CD14-positive monocyte (primary cell): ENCODE data around the gene KIAA0930. TPM values are rescaled to one million over a fixed set of nuclear protein-coding genes. Genes with fewer than 3 reads are reported as not detected.

Experiments
- DNase-seq, 3 donors: peaks; one replicate each; pipeline ENCODE4 v3.0.0-alpha.2; 2011 to 2022
- H2AFZ ChIP-seq: 2 replicates; pipeline ENCODE4 v1.6.0; 2012; ENCODE audit warnings: mild to moderate bottlenecking, low read depth, low read length, inconsistent platforms; ENCODE audit not compliant: insufficient read depth, poor library complexity, severe bottlenecking
- H3K27ac ChIP-seq, 2 donors: 1 replicate in 1 of 2; 2 replicates in 1 of 2; pipeline ENCODE4 v1.5.1; 2012 to 2013; ENCODE audit warnings: low read length in 2 of 2, control low read depth in 1 of 2, inconsistent platforms in 1 of 2, low read depth in 1 of 2, mild to moderate bottlenecking in 1 of 2
- H3K27me3 ChIP-seq, 2 donors: one replicate each; pipeline versions ENCODE4 v1.6.0 to v1.6.1; 2011 to 2013; ENCODE audit warnings: low read length in 2 of 2; ENCODE audit not compliant: control insufficient read depth in 2 of 2, insufficient read depth in 2 of 2
- H3K36me3 ChIP-seq, 2 donors: replicated peaks in 1 of 2; 1 replicate in 1 of 2; 2 replicates in 1 of 2; pipeline versions ENCODE4 v1.5.1 to v1.6.1; 2012 to 2013; ENCODE audit warnings: low read length in 2 of 2, control low read depth in 1 of 2, inconsistent platforms in 1 of 2, mild to moderate bottlenecking in 1 of 2; ENCODE audit not compliant: insufficient read depth in 2 of 2, control insufficient read depth in 1 of 2
- H3K4me1 ChIP-seq, 2 donors: 1 replicate in 1 of 2; 2 replicates in 1 of 2; pipeline versions ENCODE4 v1.5.1 to v1.6.1; 2012 to 2013; ENCODE audit warnings: low read length in 2 of 2, control low read depth in 1 of 2, inconsistent platforms in 1 of 2, mild to moderate bottlenecking in 1 of 2, moderate library complexity in 1 of 2; ENCODE audit not compliant: insufficient read depth in 2 of 2, control insufficient read depth in 1 of 2
- H3K4me2 ChIP-seq: replicated peaks from 2 replicates; pipeline ENCODE3; 2012; ENCODE audit warnings: low read length, moderate library complexity, mild to moderate bottlenecking; ENCODE audit not compliant: poor library complexity, severe bottlenecking; ENCODE audit errors: extremely low read depth
- H3K4me3 ChIP-seq, 3 experiments: fragments of 200-600 bp in 1 of 3; sonication (generic) in 1 of 3; replicated peaks in 1 of 3; 1 replicate in 2 of 3; 2 replicates in 1 of 3; pipeline ENCODE4 v1.5.1; 2011 to 2013; ENCODE audit warnings: low read length in 3 of 3, mild to moderate bottlenecking in 3 of 3, control low read depth in 2 of 3, low read depth in 2 of 3, inconsistent platforms in 1 of 3, moderate library complexity in 1 of 3
- H3K79me2 ChIP-seq: 2 replicates; pipeline ENCODE4 v1.6.0; 2012; ENCODE audit warnings: mild to moderate bottlenecking, control low read depth, inconsistent platforms, low read length, moderate library complexity; ENCODE audit not compliant: insufficient read depth
- H3K9ac ChIP-seq: 2 replicates; pipeline ENCODE4 v1.6.0; 2017; ENCODE audit warnings: low read length, mild to moderate bottlenecking; ENCODE audit not compliant: insufficient read depth, poor library complexity, severe bottlenecking
- H3K9me3 ChIP-seq, 2 donors: replicated peaks in 1 of 2; 1 replicate in 1 of 2; 2 replicates in 1 of 2; pipeline versions ENCODE4 v1.5.1 to v1.6.1; 2012 to 2013; ENCODE audit warnings: low read length in 2 of 2, control low read depth in 1 of 2; ENCODE audit not compliant: control insufficient read depth in 1 of 2, insufficient read depth in 1 of 2
- H4K20me1 ChIP-seq: 2 replicates; pipeline ENCODE4 v1.6.0; 2012; ENCODE audit warnings: mild to moderate bottlenecking, low read length, control low read depth, moderate library complexity; ENCODE audit not compliant: insufficient read depth
- H3K27ac Mint-ChIP-seq, 7 donors: one replicate each; pipeline ENCODE4 v1.8.0; 2020; ENCODE audit warnings: mild to moderate bottlenecking in 7 of 7, mixed read lengths in 7 of 7, moderate library complexity in 6 of 7, inconsistent platforms in 2 of 7
- H3K27me3 Mint-ChIP-seq, 3 donors: one replicate each; pipeline ENCODE4 v1.8.0; 2021 to 2022; ENCODE audit warnings: low read depth in 3 of 3, mild to moderate bottlenecking in 3 of 3, mixed read lengths in 3 of 3, moderate library complexity in 3 of 3, inconsistent platforms in 1 of 3
- H3K36me3 Mint-ChIP-seq, 2 donors: one replicate each; pipeline ENCODE4 v1.8.0; 2020; ENCODE audit warnings: mixed read lengths in 2 of 2, inconsistent platforms in 1 of 2, mild to moderate bottlenecking in 1 of 2
- H3K4me1 Mint-ChIP-seq: one replicate; pipeline ENCODE4 v1.8.0; 2020; ENCODE audit warnings: mild to moderate bottlenecking, mixed read lengths
- H3K4me3 Mint-ChIP-seq, 2 donors: one replicate each; pipeline ENCODE4 v1.8.0; 2020; ENCODE audit warnings: mild to moderate bottlenecking in 2 of 2, mixed read lengths in 2 of 2, moderate library complexity in 1 of 2
- H3K9me3 Mint-ChIP-seq, 7 donors: one replicate each; pipeline ENCODE4 v1.8.0; 2020 to 2022; ENCODE audit warnings: mixed read lengths in 7 of 7, mild to moderate bottlenecking in 6 of 7, moderate library complexity in 6 of 7, inconsistent platforms in 2 of 7
- CTCF ChIP-seq: fragments of 200-600 bp; IDR thresholded peaks from one replicate; pipeline ENCODE4 v1.8.0; 2022; ENCODE audit warnings: antibody characterized with exemption, mild to moderate bottlenecking
- WGBS: methylation state at CpG from one replicate; pipeline ENCODE4 v1.1.5; 2013; ENCODE audit warnings: missing lambda C conversion rate; ENCODE audit not compliant: insufficient coverage; 5-methylcytosine and 5-hydroxymethylcytosine counted together
- intact Hi-C, 2 donors: fragments of 100-400 bp; cut with micrococcal nuclease; formaldehyde crosslinking; loops; one replicate each; pipeline versions ENCODE4 v1.15.0 to v1.15.1; 2023
- polyA plus RNA-seq, 3 donors: library from polyadenylated mRNA; depleted of rRNA in 1 of 3; unstranded in 2 of 3; stranded (reverse) in 1 of 3; fragments of 300-500 nt in 2 of 3; fragments of >200 nt in 1 of 3; fragmentation: Illumina TruSeq in 2 of 3; gene quantifications; 1 replicate in 2 of 3; 2 replicates in 1 of 3; pipeline ENCODE4 v1.2.3, GENCODE V29; 2012 to 2021
- small RNA-seq: library from RNA; depleted of rRNA; stranded (forward); fragments of <200 nt; gene quantifications from one replicate; pipeline ENCODE3, GENCODE V24; 2012; ENCODE audit warnings: low read depth; ENCODE audit not compliant: insufficient read length

Gene KIAA0930
- polyA plus RNA-seq, 3 donors, result 14.0 to 89.1 (median 15.6) TPM

GRCh38 chr22:45144916-45145315 is 95.8 kb downstream of the KIAA0930 start:
- Mint-ChIP-seq H3K4me1 (no peaks in the 10 kb centered on the region), H3K36me3 (peaks cover 37 to 44% of the 10 kb centered on the region in 2 donors), H3K27me3 (peaks cover 0 to 2% (median 2%) of the 10 kb centered on the region in 3 donors), H3K4me3 (no peak overlapping the region), H3K9me3 (peaks cover 0 to 6% (median 2%) of the 10 kb centered on the region in 7 donors), H3K27ac (no peak overlapping the region)
- Histone ChIP-seq H2AFZ (no peak overlapping the region), H3K27ac (no peak overlapping the region), H3K36me3 (peaks cover 21 to 34% of the 10 kb centered on the region in 2 donors), H3K27me3 (no peaks in the 10 kb centered on the region), H3K79me2 (no peaks in the 10 kb centered on the region), H3K4me3 (no peak overlapping the region), H3K9ac (no peak overlapping the region), H3K4me1 (no peaks in the 10 kb centered on the region), H3K4me2 (no peak overlapping the region), H3K9me3 (no peaks in the 10 kb centered on the region), H4K20me1 (no peaks in the 10 kb centered on the region)
- no peak for TF ChIP-seq CTCF
- no CpG with 5 or more reads among the region's 1 CpG for WGBS
- DNase-seq, result no peak
- intact Hi-C loops, result no loop called here

DNA sequence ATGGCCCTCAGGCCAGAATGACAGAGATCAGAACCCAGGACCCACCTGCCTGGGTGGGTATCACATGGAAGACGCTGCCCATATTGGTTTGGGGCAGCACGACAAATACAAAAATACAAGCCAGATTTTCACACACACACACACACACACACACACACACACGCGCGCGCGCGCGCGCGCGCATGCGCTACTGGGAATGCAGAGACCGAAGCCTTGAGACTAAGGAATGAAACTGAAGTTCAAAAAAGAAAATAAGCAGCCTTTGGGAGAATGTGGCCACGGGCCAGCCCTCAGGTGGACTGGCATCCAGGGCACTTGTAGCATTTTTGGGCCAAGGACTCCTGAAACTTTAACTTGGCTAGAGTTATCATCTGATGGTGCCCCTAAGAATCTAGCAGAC is 98.3 kb downstream of the KIAA0930 start:
- H3K36me3 Mint-ChIP-seq, result peaks cover 38 to 43% of the 10 kb centered on the region in 2 donors
- H3K79me2 ChIP-seq, result no peaks in the 10 kb centered on the region
- H3K36me3 ChIP-seq, result peaks cover 5 to 23% of the 10 kb centered on the region in 2 donors
- H3K4me3 Mint-ChIP-seq, result no peak overlapping the region
- no peaks in the 10 kb centered on the region for H3K9me3 ChIP-seq
- H3K9me3 Mint-ChIP-seq, result peaks cover 0 to 6% (median 2%) of the 10 kb centered on the region in 7 donors
- no peak overlapping the region for H3K27ac ChIP-seq
- no peak overlapping the region for H3K4me3 ChIP-seq
- H3K27ac Mint-ChIP-seq, result no peak overlapping the region
- no peaks in the 10 kb centered on the region for H3K4me1 Mint-ChIP-seq
- H3K27me3 Mint-ChIP-seq, result peaks cover 0 to 2% (median 0%) of the 10 kb centered on the region in 3 donors
- no peak for TF ChIP-seq CTCF
- 100% methylated on average over 9 of the region's 15 CpGs for WGBS
- H3K9ac ChIP-seq, result no peak overlapping the region
- H3K4me2 ChIP-seq, result no peak overlapping the region
- no peaks in the 10 kb centered on the region for H3K4me1 ChIP-seq
- H3K27me3 ChIP-seq, result no peaks in the 10 kb centered on the region
- H4K20me1 ChIP-seq, result no peaks in the 10 kb centered on the region
- intact Hi-C loops, result no loop called here
- DNase-seq, result no peak
- H2AFZ ChIP-seq, result no peak overlapping the region

Small RNA genes within 50 kb of the gene (small RNA-seq; reads per million reads assigned to genes)
- not detected for gene MIR1249

Other genes starting within 250 kb of the KIAA0930 start
- not detected for gene PHF21B, start 230.9 kb downstream of the KIAA0930 start, polyA plus RNA-seq
- 10 to 100 TPM; 23.4 to 28.4 (median 26.9) TPM for gene NUP50, start 77.0 kb downstream of the KIAA0930 start, polyA plus RNA-seq
- 10 to 100 TPM in 2 of 3 donors, 1 to 10 TPM in 1; 6.0 to 19.0 (median 14.0) TPM for gene UPK3A, start 44.1 kb upstream of the KIAA0930 start, polyA plus RNA-seq
- 100 to 1,000 TPM in 1 of 3 donors, 10 to 100 TPM in 2; 20.0 to 423 (median 27.9) TPM for gene FAM118A, start 69.0 kb upstream of the KIAA0930 start, polyA plus RNA-seq
- gene SMC1B, start 172.7 kb upstream of the KIAA0930 start, polyA plus RNA-seq, result not detected
- not detected for gene RIBC2, start 172.8 kb upstream of the KIAA0930 start, polyA plus RNA-seq